GM23338 (cell line): Measurements from ENCODE around the gene MUS81. TPM values are rescaled to one million over a fixed set of nuclear protein-coding genes. Genes with fewer than 3 reads are reported as not detected.

ENCODE experiments used
- ATAC-seq: fragments of 200-7000 bp; cut with Tn5 transposase; 3 replicates; pipeline ENCODE4 v1.9.1; 2020
- DNase-seq: peaks from one replicate; pipeline ENCODE4 v3.0.0-alpha.2; 2015; ENCODE audit warnings: low spot score
- H2AFZ ChIP-seq: fragments of 200-600 bp; sonication (generic); 2 replicates; pipeline ENCODE4 v1.8.0; 2016; ENCODE audit warnings: antibody characterized with exemption, mild to moderate bottlenecking, moderate library complexity
- H3F3A ChIP-seq: fragments of 200-600 bp; sonication (generic); replicated peaks from 2 replicates; pipeline ENCODE4 v1.8.0; 2017; ENCODE audit warnings: antibody characterized with exemption, mixed run types, low read depth
- H3K27ac ChIP-seq: fragments of 200-600 bp; sonication (generic); 2 replicates; pipeline ENCODE4 v1.6.1; 2016; ENCODE audit warnings: low read depth
- H3K27me3 ChIP-seq: fragments of 200-600 bp; sonication (generic); 2 replicates; pipeline ENCODE4 v1.8.0; 2016; ENCODE audit warnings: mild to moderate bottlenecking, mixed run types, moderate library complexity; ENCODE audit not compliant: insufficient read depth
- H3K36me3 ChIP-seq: fragments of 200-600 bp; sonication (generic); 2 replicates; pipeline ENCODE4 v1.8.0; 2016; ENCODE audit warnings: mild to moderate bottlenecking; ENCODE audit not compliant: insufficient read depth
- H3K4me1 ChIP-seq: fragments of 200-600 bp; sonication (generic); 2 replicates; pipeline ENCODE4 v1.8.0; 2016; ENCODE audit warnings: mild to moderate bottlenecking, moderate library complexity; ENCODE audit not compliant: insufficient read depth
- H3K4me2 ChIP-seq: fragments of 200-600 bp; sonication (generic); 2 replicates; pipeline ENCODE4 v1.7.1; 2017; ENCODE audit warnings: mixed run types
- H3K4me3 ChIP-seq: fragments of 200-600 bp; sonication (generic); 2 replicates; pipeline ENCODE4 v1.6.1; 2016; ENCODE audit warnings: mixed run types
- H3K79me2 ChIP-seq: fragments of 200-600 bp; sonication (generic); replicated peaks from 2 replicates; pipeline ENCODE4 v1.8.0; 2017; ENCODE audit warnings: mild to moderate bottlenecking; ENCODE audit not compliant: insufficient read depth
- H3K9me2 ChIP-seq: fragments of 200-600 bp; sonication (generic); 2 replicates; pipeline ENCODE4 v1.8.0; 2017; ENCODE audit not compliant: insufficient read depth
- H4K20me1 ChIP-seq: fragments of 200-600 bp; sonication (generic); replicated peaks from 2 replicates; pipeline ENCODE4 v1.8.0; 2017; ENCODE audit warnings: mild to moderate bottlenecking; ENCODE audit not compliant: insufficient read depth
- H3K27ac Mint-ChIP-seq: 2 replicates; pipeline ENCODE4 v1.8.0; 2020; ENCODE audit warnings: inconsistent platforms, mild to moderate bottlenecking, moderate library complexity, mixed read lengths
- H3K27me3 Mint-ChIP-seq: 3 replicates; pipeline ENCODE4 v1.8.0; 2022; ENCODE audit warnings: low read depth, mild to moderate bottlenecking, moderate library complexity, mixed read lengths, inconsistent platforms; ENCODE audit not compliant: insufficient read depth, poor library complexity
- H3K36me3 Mint-ChIP-seq: 3 replicates; pipeline ENCODE4 v1.8.0; 2021; ENCODE audit warnings: low read depth, mild to moderate bottlenecking, inconsistent platforms, moderate library complexity, mixed read lengths
- H3K4me1 Mint-ChIP-seq: 3 replicates; pipeline ENCODE4 v1.8.0; 2020; ENCODE audit warnings: mild to moderate bottlenecking, inconsistent platforms, mixed read lengths
- H3K4me3 Mint-ChIP-seq: 3 replicates; pipeline ENCODE4 v1.8.0; 2021; ENCODE audit warnings: moderate library complexity, mild to moderate bottlenecking, inconsistent platforms, mixed read lengths
- H3K9me3 Mint-ChIP-seq: 3 replicates; pipeline ENCODE4 v1.8.0; 2020; ENCODE audit warnings: moderate library complexity, mild to moderate bottlenecking, inconsistent platforms, mixed read lengths
- CREB1 ChIP-seq: fragments of 250-450 bp; sonication (Bioruptor Pico); IDR thresholded peaks from 2 replicates; pipeline ENCODE4 v1.5.0; 2020; ENCODE audit warnings: low read depth, mild to moderate bottlenecking, moderate library complexity
- CTCF ChIP-seq, 2 experiments: fragments of 200-600 bp in 1 of 2; sonication (generic) in 1 of 2; conservative IDR thresholded peaks; 2 replicates each; pipeline versions ENCODE4 v1.5.1 to v1.6.1; 2016 to 2017; ENCODE audit warnings: antibody characterized with exemption in 2 of 2, low read depth in 2 of 2, mild to moderate bottlenecking in 2 of 2, moderate library complexity in 1 of 2
- EZH2phosphoT487 ChIP-seq: fragments of 200-600 bp; sonication (generic); IDR thresholded peaks from one replicate; pipeline ENCODE4 v1.8.1; 2018; ENCODE audit warnings: antibody characterized with exemption; ENCODE audit not compliant: unreplicated experiment
- JUNB ChIP-seq: IDR thresholded peaks from one replicate; pipeline ENCODE4 v1.6.1; 2016; ENCODE audit warnings: antibody characterized with exemption; ENCODE audit not compliant: unreplicated experiment
- NANOG ChIP-seq: IDR thresholded peaks from 2 replicates; pipeline ENCODE4 v1.6.1; 2016; ENCODE audit warnings: antibody characterized with exemption, borderline replicate concordance
- STAT1 ChIP-seq: IDR thresholded peaks from one replicate; pipeline ENCODE4 v1.6.1; 2016; ENCODE audit warnings: antibody characterized with exemption; ENCODE audit not compliant: unreplicated experiment
- ZNF114 ChIP-seq: fragments of 250-450 bp; sonication (Bioruptor Pico); IDR thresholded peaks from 2 replicates; pipeline ENCODE4 v1.5.0; 2020; ENCODE audit warnings: mild to moderate bottlenecking, moderate library complexity
- ZNF331 ChIP-seq: fragments of 250-450 bp; sonication (Bioruptor Pico); IDR thresholded peaks from 2 replicates; pipeline ENCODE4 v1.5.0; 2020; ENCODE audit warnings: low read depth, mild to moderate bottlenecking, moderate library complexity
- ZNF462 ChIP-seq: fragments of 250-450 bp; sonication (Bioruptor Pico); IDR thresholded peaks from 2 replicates; pipeline ENCODE4 v1.5.0; 2020; ENCODE audit warnings: mild to moderate bottlenecking, moderate library complexity
- polyA plus RNA-seq: library from polyadenylated mRNA; unstranded; fragments of >200 nt; fragmentation: Nextera tagmentation; extraction: Ambion mirVana; gene quantifications from 2 replicates; pipeline ENCODE4 v1.2.1, GENCODE V29; 2016
- total RNA-seq: library from RNA; depleted of rRNA; stranded (reverse); fragments of >200 nt; shearing (Covaris generic); gene quantifications from 2 replicates; pipeline ENCODE4 v1.2.3, GENCODE V29; 2014

Gene MUS81
- total and polyA plus RNA-seq, 2 experiments from 2014 or later: 38.5 to 48.6 TPM

DNA sequence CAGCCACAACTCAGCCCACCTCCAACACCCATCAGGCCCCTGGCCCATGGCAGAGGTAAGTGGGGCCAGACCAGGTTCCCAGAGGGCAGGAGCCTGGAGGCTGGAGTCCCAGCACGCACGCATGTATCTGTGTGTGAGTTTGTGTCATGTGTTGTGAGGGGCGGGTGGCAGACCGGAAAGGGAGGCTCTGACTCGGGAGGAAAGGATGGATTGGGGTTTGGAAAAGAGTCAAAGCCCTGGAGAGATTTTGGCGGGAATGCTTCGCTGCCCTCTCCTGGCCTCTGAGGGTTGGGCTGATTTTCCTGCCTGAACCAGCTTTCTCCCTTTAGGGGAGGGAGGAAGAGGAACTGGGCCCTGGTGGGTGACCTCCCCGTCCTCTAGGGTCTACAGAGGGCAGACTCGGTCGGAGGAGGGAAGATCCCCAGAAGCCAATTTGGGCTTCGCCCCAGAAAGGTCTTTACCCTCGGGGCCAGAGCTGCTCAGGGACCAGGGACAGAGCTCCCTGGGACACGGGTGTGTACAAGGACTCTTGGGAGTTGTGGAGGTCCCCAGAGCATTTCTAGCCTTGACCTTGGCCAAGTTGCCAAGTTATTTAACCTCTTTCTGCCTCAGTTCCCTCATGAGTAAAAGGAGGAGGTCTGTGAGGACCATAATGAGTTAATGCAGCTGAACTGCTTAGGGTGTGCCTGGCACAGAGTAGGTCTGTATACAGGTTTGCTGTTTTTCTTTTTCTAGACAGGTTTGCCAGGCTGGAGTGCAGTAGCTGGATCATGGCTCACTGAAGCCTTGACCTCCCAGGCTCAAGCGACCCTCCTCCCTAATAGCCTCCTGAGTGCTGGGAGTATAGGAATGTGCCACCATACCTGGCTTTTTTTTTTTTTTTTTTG is 51.7 kb downstream of the MUS81 start:
- ATAC-seq (peak; percentile 81), DNase-seq (peak; percentile 84)
- peaks cover 3% of the 10 kb centered on the region; the same call in 1 of the 3 replicates for H3K36me3 Mint-ChIP-seq
- H3K9me3 Mint-ChIP-seq: no peaks in the 10 kb centered on the region
- H3K79me2 ChIP-seq: no peaks in the 10 kb centered on the region
- H3K4me1 Mint-ChIP-seq: peaks cover 10% of the 10 kb centered on the region
- peak overlapping the region; percentile 58 for H3K27ac Mint-ChIP-seq
- no peaks in the 10 kb centered on the region for H4K20me1 ChIP-seq
- 0 out of 2 replicates have a peak, but pooled peaks cover 2% of the 10 kb centered on the region for H3F3A ChIP-seq
- H3K27ac ChIP-seq: no peak overlapping the region
- peak overlapping the region; percentile 96 for H2AFZ ChIP-seq
- no peaks in the 10 kb centered on the region for H3K36me3 ChIP-seq
- no peaks in the 10 kb centered on the region for H3K9me2 ChIP-seq
- H3K27me3 Mint-ChIP-seq: peaks cover 19% of the 10 kb centered on the region
- no peak overlapping the region for H3K4me3 ChIP-seq
- no peak overlapping the region; the same call in 2 of the 3 replicates for H3K4me3 Mint-ChIP-seq
- peaks cover 5% of the 10 kb centered on the region for H3K4me1 ChIP-seq
- peaks cover 14% of the 10 kb centered on the region; the same call in 1 of the 2 replicates for H3K27me3 ChIP-seq
- TF ChIP-seq CTCF (conservative IDR thresholded peaks at IDR 0.05; ENCODE audit: low read depth in 2 of 2): peak; percentile 46 to 68
- no peak for TF ChIP-seq ZNF114 (CRISPR knock-in tag)
- no peak overlapping the region for H3K4me2 ChIP-seq

GRCh38 chr11:65912845-65913244 is 52.6 kb downstream of the MUS81 start:
- peaks cover 24% of the 10 kb centered on the region for H3K27me3 Mint-ChIP-seq
- no peak overlapping the region for H3K27ac Mint-ChIP-seq
- Histone ChIP-seq H4K20me1 (no peaks in the 10 kb centered on the region), H2AFZ (no peak overlapping the region), H3K9me2 (no peaks in the 10 kb centered on the region), H3K4me3 (no peak overlapping the region), H3K27ac (no peak overlapping the region), H3K27me3 (peaks cover 14% of the 10 kb centered on the region; the same call in 1 of the 2 replicates), H3K4me1 (peaks cover 5% of the 10 kb centered on the region), H3F3A (0 out of 2 replicates have a peak, but pooled peaks cover 2% of the 10 kb centered on the region), H3K4me2 (no peak overlapping the region), H3K79me2 (peaks cover 1% of the 10 kb centered on the region), H3K36me3 (no peaks in the 10 kb centered on the region)
- peaks cover 3% of the 10 kb centered on the region; the same call in 1 of the 3 replicates for H3K36me3 Mint-ChIP-seq
- DNase-seq (no peak), ATAC-seq (no peak)
- no peak overlapping the region for H3K4me3 Mint-ChIP-seq
- peaks cover 10% of the 10 kb centered on the region for H3K4me1 Mint-ChIP-seq
- H3K9me3 Mint-ChIP-seq: no peaks in the 10 kb centered on the region
- TF ChIP-seq STAT1 (no peak), NANOG (no peak), CREB1 (no peak), EZH2phosphoT487 (no peak), ZNF331 (CRISPR knock-in tag) (no peak), JUNB (no peak), ZNF462 (no peak)
